NB4 (cell line): ENCODE results near the gene NHLRC4.

ENCODE experiments used
- CTCF ChIP-seq: IDR thresholded peaks from one replicate; pipeline ENCODE4 v1.5.1; 2012; ENCODE audit warnings: low read depth, low read length
- MAX ChIP-seq: IDR thresholded peaks from 2 replicates; pipeline ENCODE4 v1.6.1; 2011; ENCODE audit warnings: low read depth, low read length
- MYC ChIP-seq: IDR thresholded peaks from 2 replicates; pipeline ENCODE4 v1.6.1; 2011; ENCODE audit warnings: low read depth, low read length

- TF ChIP-seq MAX (no peak), CTCF (no peak), MYC (no peak)
Observed at GRCh38 chr16:591231-591630, 24.4 kb downstream of the NHLRC4 start.
